Brain microvascular endothelial cell (primary cell): Measurements from ENCODE around the gene LDB2.

Experiments used
- DNase-seq: peaks from one replicate; pipeline ENCODE4 v3.0.0-alpha.2; 2020
- H3K27ac ChIP-seq: fragments of 250-450 bp; sonication (Bioruptor Pico); 2 replicates; pipeline ENCODE4 v1.5.1; 2020; ENCODE audit warnings: mild to moderate bottlenecking, moderate library complexity
- H3K27me3 ChIP-seq: fragments of 250-450 bp; sonication (Bioruptor Pico); replicated peaks from 2 replicates; pipeline ENCODE4 v1.5.1; 2020; ENCODE audit warnings: mild to moderate bottlenecking
- H3K36me3 ChIP-seq: fragments of 250-450 bp; sonication (Bioruptor Pico); replicated peaks from 2 replicates; pipeline ENCODE4 v1.5.1; 2020; ENCODE audit warnings: mild to moderate bottlenecking
- H3K4me3 ChIP-seq: 2 replicates; pipeline ENCODE4 v1.5.1; 2011; ENCODE audit warnings: low read depth, mild to moderate bottlenecking, control low read depth, low read length, moderate library complexity
- in situ Hi-C: cut with HindIII; loops from 2 replicates; pipeline ENCODE4 v1.10.0; 2017; ENCODE audit warnings: low sequenced_read_pairs, low pct_ligation_motif_present
- TF ChIP-seq, protein P1 (sequence below): IDR thresholded peaks from 2 replicates; pipeline ENCODE4 v1.5.1; 2011; ENCODE audit warnings: low read depth, mild to moderate bottlenecking, moderate library complexity, low read length, control low read depth, inconsistent platforms; ENCODE audit errors: missing control alignments

LDB2 gene

DNA sequence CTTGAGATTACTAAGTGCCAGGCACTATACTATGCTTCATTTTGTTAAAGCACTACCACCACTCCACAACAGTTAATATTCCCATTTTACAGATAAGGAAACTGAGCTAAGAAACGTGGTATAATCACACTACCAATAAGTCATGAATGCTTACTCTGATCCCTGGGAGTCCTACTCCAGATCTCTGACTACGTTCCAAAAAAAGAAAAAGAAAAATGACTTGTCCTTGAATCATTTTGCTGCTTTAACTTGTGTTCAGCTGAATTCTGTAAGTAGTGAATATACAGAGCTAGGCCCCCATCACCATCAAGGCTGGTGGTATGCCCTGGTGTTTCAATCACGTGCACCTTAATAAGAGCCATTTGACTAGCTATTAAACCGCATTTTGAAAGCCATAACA, 39.4 kb downstream of the LDB2 start:
- TF ChIP-seq, protein P1, sequence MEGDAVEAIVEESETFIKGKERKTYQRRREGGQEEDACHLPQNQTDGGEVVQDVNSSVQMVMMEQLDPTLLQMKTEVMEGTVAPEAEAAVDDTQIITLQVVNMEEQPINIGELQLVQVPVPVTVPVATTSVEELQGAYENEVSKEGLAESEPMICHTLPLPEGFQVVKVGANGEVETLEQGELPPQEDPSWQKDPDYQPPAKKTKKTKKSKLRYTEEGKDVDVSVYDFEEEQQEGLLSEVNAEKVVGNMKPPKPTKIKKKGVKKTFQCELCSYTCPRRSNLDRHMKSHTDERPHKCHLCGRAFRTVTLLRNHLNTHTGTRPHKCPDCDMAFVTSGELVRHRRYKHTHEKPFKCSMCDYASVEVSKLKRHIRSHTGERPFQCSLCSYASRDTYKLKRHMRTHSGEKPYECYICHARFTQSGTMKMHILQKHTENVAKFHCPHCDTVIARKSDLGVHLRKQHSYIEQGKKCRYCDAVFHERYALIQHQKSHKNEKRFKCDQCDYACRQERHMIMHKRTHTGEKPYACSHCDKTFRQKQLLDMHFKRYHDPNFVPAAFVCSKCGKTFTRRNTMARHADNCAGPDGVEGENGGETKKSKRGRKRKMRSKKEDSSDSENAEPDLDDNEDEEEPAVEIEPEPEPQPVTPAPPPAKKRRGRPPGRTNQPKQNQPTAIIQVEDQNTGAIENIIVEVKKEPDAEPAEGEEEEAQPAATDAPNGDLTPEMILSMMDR: no peak
- in situ Hi-C loops: no loop called here
- no peaks in the 10 kb centered on the region for H3K36me3 ChIP-seq
- no peaks in the 10 kb centered on the region for H3K27me3 ChIP-seq
- no peak overlapping the region for H3K27ac ChIP-seq
- DNase-seq: no peak
- no peak overlapping the region for H3K4me3 ChIP-seq

DNA sequence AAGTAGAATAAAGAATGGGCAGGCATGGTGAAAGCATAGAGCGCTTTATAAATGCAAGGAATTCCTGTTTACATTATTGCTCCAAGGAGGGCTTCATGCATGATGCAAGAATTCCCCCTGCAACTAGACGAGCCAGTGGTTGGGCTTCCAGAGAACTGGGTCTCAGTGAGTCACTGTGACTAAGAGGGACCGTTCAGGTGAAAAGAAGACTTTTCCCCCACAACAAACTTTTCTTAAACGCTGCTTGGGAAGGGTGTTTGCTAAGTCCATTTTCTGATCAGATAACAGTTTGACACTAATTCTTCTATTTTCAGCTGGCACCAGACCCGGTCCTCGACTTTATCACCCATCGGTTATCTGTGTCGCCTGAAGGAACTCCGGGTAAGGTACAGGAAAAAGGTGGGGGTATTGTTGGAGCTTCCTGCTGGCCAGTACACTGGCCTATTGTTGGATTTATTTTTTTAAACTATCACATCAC, 40.1 kb downstream of the LDB2 start:
- in situ Hi-C loops: no loop called here
- H3K4me3 ChIP-seq: no peak overlapping the region
- TF ChIP-seq, protein P1: no peak
- no peaks in the 10 kb centered on the region for H3K36me3 ChIP-seq
- DNase-seq: peak; percentile 35
- no peaks in the 10 kb centered on the region for H3K27me3 ChIP-seq
- H3K27ac ChIP-seq: no peak overlapping the region

DNA sequence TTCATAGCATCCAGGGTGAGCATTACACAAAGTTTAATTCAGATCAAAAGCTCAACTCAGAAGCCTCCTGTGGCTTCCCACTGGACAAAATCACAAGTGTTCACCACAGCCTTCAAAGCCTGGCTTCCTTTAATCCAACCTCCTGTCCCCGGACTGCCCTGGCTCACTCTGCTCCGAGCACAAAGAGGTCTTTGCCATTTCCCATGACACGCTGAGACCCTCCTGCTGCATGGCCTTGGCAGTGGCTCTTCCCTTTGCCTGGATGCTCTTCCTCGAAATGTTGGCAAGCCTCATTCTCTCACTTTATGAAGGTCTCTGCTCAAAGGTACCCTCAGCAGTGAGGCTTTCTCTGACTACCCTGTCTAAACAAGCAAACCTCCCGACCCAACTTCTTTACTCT, 41.0 kb downstream of the LDB2 start:
- Histone ChIP-seq H3K27ac (no peak overlapping the region), H3K36me3 (no peaks in the 10 kb centered on the region), H3K27me3 (no peaks in the 10 kb centered on the region), H3K4me3 (no peak overlapping the region)
- in situ Hi-C loops: no loop called here
- DNase-seq: no peak
- TF ChIP-seq, protein P1: no peak

DNA sequence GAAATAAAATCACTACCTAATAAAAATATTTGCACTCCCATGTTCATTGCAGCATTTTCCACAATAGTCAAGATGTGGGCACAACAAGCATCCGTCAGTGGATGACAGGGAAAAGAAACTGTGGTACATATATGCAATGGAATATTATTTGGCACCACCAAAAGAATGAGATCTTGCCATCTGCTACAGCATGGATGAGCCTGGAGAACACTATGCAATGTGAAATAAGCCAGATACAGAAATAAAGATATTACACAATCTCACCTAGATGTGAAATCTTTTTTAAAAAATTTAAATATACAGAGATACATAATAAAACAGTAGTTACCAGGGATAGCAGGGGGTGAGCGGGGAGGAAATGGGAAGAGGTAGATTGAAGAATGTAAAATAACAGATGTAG, 44.8 kb downstream of the LDB2 start:
- in situ Hi-C loops: no loop called here
- Histone ChIP-seq H3K27ac (no peak overlapping the region), H3K4me3 (no peak overlapping the region), H3K36me3 (no peaks in the 10 kb centered on the region), H3K27me3 (no peaks in the 10 kb centered on the region)
- TF ChIP-seq, protein P1: no peak
- DNase-seq: no peak

DNA sequence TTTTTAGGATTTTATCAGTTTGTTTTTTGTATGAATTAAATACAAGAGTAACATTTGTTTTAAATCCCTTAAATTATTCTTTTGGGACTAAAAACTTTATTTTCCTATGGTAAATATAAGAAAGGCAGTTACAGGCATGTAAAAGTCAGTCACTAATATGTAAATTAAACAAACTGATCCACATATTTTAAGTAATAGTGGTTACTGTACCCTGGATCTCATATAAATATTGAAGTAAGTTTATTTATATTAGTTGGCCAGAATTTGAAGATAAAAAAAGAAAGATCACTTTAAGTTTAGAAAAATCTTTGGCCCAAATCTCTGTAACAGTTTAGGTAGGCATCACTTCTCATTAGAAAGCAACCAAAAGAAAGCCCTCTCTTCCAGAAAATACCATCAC, 45.8 kb downstream of the LDB2 start:
- Histone ChIP-seq H3K4me3 (no peak overlapping the region), H3K27ac (no peak overlapping the region), H3K36me3 (no peaks in the 10 kb centered on the region), H3K27me3 (no peaks in the 10 kb centered on the region)
- DNase-seq: no peak
- TF ChIP-seq, protein P1: no peak
- in situ Hi-C loops: no loop called here

DNA sequence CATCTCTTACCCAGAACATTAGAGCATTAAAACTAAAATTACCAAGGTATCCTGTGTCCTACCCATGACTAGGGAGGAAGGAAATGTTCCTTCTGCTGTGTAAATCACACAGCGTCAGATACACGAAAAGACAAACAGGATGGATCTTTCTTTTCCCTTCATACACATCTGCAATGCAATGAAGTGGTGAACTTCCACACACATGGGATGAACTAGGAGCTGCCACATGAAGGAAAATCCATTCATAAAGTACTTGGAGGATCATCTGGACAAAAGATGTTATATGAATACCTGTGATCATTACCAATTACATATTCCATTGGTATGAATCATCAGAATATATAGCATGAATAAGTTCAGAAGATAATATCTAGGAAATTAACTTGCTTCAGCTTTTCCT, 46.2 kb downstream of the LDB2 start:
- no peak for DNase-seq
- TF ChIP-seq, protein P1: no peak
- no peak overlapping the region for H3K27ac ChIP-seq
- in situ Hi-C loops: no loop called here
- H3K36me3 ChIP-seq: no peaks in the 10 kb centered on the region
- no peak overlapping the region for H3K4me3 ChIP-seq
- H3K27me3 ChIP-seq: no peaks in the 10 kb centered on the region
